ENCODE data around the gene FRA10AC1.

FRA10AC1 gene

DNA sequence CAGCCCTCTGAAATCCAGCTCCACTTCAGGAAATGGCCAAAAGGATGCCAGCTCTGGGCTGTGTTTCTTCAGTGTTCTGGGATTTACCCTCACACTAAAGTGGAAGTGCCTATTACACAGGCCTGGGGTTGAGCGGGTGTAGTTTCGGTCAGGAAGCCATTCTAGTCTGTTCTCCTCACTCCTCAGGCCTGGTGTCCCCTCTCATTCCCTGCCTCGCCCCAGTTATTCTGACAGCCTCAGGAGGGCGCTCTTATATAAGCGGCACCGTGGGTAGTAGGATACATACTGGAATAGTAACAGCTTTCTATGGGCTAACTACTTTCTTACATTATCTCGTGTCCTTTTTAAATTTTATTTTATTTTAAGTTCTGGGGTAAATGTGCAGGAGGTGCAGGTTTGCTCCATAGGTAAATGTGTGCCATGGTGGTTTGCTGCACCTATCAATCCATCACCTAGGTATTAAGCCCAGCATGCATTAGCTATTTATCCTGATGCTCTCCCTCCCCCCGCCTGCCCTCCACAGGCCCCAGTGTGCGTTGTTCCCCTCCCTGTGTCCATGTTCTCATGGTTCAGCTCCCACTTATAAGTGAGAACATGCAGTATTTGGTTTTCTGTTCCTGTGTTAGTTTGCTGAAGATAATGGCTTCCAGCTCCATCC lies 43.1 kb upstream of the FRA10AC1 start:
- Mint-ChIP-seq H3K36me3 (ENCODE audit: low read depth) (no peaks in the 10 kb centered on the region), H3K4me3 (no peak overlapping the region), H3K9me3 (no peaks in the 10 kb centered on the region), H3K27ac (no peak overlapping the region), H3K4me1 (peaks cover 39% of the 10 kb centered on the region), H3K27me3 (ENCODE audit: low read depth, poor library complexity) (peaks cover 4% of the 10 kb centered on the region)
- TF ChIP-seq, protein P1, sequence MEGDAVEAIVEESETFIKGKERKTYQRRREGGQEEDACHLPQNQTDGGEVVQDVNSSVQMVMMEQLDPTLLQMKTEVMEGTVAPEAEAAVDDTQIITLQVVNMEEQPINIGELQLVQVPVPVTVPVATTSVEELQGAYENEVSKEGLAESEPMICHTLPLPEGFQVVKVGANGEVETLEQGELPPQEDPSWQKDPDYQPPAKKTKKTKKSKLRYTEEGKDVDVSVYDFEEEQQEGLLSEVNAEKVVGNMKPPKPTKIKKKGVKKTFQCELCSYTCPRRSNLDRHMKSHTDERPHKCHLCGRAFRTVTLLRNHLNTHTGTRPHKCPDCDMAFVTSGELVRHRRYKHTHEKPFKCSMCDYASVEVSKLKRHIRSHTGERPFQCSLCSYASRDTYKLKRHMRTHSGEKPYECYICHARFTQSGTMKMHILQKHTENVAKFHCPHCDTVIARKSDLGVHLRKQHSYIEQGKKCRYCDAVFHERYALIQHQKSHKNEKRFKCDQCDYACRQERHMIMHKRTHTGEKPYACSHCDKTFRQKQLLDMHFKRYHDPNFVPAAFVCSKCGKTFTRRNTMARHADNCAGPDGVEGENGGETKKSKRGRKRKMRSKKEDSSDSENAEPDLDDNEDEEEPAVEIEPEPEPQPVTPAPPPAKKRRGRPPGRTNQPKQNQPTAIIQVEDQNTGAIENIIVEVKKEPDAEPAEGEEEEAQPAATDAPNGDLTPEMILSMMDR (IDR thresholded peaks at IDR 0.05): peak; percentile 39
- no peak for DNase-seq

DNA sequence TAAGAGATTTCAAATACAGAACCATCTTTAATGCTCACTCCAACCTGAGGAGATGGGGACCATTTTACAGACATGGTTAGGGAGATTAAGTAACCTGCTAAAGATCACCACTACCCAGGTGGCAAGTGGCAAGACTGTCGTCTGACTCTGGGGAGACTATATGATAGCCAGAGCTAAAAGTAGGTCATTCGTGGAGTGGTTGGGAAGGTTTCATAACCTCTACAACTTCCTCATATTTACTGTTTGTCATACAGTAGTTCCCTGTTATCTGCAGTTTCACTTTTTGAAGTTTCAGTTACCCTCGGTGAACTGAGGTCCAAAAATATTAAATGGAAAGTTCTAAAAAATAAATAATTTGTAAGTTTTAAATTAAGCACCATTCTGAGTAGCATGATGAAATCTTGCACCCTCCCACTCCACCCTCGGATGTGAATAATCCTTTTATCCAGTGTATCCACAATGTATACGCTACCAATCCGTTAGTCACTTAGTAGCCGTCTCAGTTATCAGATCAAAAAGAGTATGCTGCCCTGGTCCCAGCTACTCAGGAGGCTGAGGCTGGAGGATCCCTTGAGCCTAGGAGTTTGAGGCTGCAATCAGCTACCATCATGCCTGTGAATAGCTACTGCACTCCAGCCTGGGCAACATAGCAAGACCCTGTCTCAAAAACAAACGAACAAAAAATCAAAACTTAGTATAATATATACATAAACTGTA lies 40.4 kb upstream of the FRA10AC1 start:
- peaks cover 21% of the 10 kb centered on the region for H3K4me1 Mint-ChIP-seq
- peaks cover 4% of the 10 kb centered on the region for H3K27me3 Mint-ChIP-seq (ENCODE audit: low read depth, poor library complexity)
- H3K9me3 Mint-ChIP-seq: no peaks in the 10 kb centered on the region
- TF ChIP-seq, protein P1 (IDR thresholded peaks at IDR 0.05): no peak
- no peaks in the 10 kb centered on the region for H3K36me3 Mint-ChIP-seq (ENCODE audit: low read depth)
- no peak overlapping the region for H3K4me3 Mint-ChIP-seq
- no peak for DNase-seq
- no peak overlapping the region for H3K27ac Mint-ChIP-seq

DNA sequence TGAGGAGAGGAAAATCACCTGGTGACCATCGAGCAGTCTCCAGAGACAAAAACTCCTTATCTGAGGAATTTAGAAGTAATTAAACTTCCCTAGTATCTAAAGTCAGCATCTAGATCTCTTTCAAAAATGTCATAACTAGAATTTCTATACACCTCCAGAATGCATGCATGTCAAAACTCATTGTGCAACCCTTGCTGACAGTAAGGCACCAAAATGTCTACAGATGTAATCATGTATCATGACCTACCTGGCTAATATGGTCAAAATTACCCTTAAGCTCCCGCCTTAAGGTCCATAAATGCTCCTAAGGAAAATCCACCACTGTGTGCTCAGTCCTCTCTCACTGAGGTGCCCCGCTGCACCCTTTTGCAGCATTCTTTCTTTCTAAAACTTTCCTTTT lies 39.0 kb upstream of the FRA10AC1 start:
- Mint-ChIP-seq H3K4me1 (peaks cover 16% of the 10 kb centered on the region), H3K4me3 (no peak overlapping the region)

DNA sequence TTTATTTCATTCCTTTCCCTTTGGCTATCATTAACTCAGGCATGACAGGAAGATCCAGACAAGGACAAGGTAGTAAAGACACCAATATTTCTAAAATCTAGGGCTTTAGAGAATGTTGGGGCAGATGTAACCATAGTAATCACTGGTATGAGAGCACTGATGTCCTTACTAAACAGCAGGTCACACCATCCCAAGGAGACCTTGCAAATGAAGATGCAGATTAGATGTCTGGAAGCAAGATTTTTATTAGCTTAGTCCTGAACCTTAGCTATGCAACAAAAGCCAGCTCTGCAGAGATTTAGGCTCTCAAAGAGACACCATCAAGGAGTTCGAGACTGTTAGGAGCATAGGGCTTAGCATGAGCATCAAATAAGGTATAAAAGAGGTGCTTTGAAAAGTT lies 23.6 kb upstream of the FRA10AC1 start:
- no peaks in the 10 kb centered on the region for H3K36me3 Mint-ChIP-seq (ENCODE audit: low read depth)
- H3K4me1 Mint-ChIP-seq: no peaks in the 10 kb centered on the region
- no peak for DNase-seq
- H3K4me3 Mint-ChIP-seq: no peak overlapping the region
- no peaks in the 10 kb centered on the region for H3K9me3 Mint-ChIP-seq
- H3K27me3 Mint-ChIP-seq (ENCODE audit: low read depth, poor library complexity): peaks cover 10% of the 10 kb centered on the region
- TF ChIP-seq, protein P1 (IDR thresholded peaks at IDR 0.05): no peak
- no peak overlapping the region for H3K27ac Mint-ChIP-seq

More for the DNA sequence above, 39.0 kb upstream of the FRA10AC1 start:
- TF ChIP-seq, protein P1 (IDR thresholded peaks at IDR 0.05): no peak
- H3K9me3 Mint-ChIP-seq: no peaks in the 10 kb centered on the region
- no peaks in the 10 kb centered on the region for H3K36me3 Mint-ChIP-seq (ENCODE audit: low read depth)
- no peak overlapping the region for H3K27ac Mint-ChIP-seq
- peaks cover 7% of the 10 kb centered on the region for H3K27me3 Mint-ChIP-seq (ENCODE audit: low read depth, poor library complexity)
- no peak for DNase-seq

DNA sequence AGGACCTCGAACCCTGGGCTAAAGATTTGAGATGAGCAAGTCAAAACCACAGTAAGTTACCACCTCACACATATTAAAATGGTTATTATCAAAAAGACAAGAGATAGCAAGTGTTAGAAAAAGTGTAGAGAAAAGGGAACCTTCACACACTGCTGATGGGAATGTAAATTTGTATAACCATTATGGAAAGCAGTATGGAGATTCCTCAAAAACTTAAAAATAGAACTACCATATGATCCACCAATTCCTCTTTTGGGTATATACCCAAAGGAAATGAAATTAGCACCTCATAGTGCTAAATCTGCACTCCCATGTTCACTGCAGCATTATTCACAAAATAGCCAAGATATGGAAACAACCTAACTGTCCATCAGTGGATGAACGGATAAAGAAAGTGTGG lies 20.8 kb upstream of the FRA10AC1 start:
- no peak for DNase-seq
- Mint-ChIP-seq H3K27me3 (ENCODE audit: low read depth, poor library complexity) (peaks cover 11% of the 10 kb centered on the region), H3K4me3 (no peak overlapping the region), H3K36me3 (ENCODE audit: low read depth) (no peaks in the 10 kb centered on the region), H3K27ac (no peak overlapping the region), H3K4me1 (no peaks in the 10 kb centered on the region), H3K9me3 (no peaks in the 10 kb centered on the region)
- TF ChIP-seq, protein P1 (IDR thresholded peaks at IDR 0.05): no peak

DNA sequence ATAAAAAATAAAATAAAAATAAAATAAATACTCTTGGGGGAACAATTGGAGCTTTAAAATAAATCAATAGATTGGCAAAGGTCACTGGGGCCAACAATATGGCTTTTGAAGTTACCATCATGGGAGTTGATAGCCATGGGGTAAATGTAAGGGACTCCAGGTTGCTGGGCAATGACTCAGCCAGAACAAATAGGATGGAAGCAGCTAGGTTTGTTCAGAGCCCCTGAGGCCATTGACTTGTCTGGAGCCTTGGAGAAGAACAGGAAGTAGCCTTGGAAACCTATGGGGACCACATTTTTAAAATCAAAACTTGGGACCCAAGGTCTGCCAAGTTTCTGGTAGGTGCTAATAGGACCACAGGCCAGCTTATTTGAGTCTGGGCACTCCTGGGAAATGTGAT lies 20.2 kb upstream of the FRA10AC1 start:
- Mint-ChIP-seq H3K27me3 (ENCODE audit: low read depth, poor library complexity) (peaks cover 12% of the 10 kb centered on the region), H3K27ac (no peak overlapping the region), H3K4me3 (no peak overlapping the region), H3K9me3 (no peaks in the 10 kb centered on the region), H3K4me1 (no peaks in the 10 kb centered on the region), H3K36me3 (ENCODE audit: low read depth) (no peaks in the 10 kb centered on the region)
- no peak for DNase-seq
- TF ChIP-seq, protein P1 (IDR thresholded peaks at IDR 0.05): no peak
